ENCODE measurements around the gene SPAST. TPM values are rescaled to one million over a fixed set of nuclear protein-coding genes. Genes with fewer than 3 reads are reported as not detected.
"Not testable (repeated sequence)": the region's sequence is repeated elsewhere in the genome, so short reads cannot be mapped to it uniquely, and the experiment has no call there.

The SPAST gene
- 10 to 100 TPM; 16.0 to 16.7 TPM for total RNA-seq
- 10 to 100 TPM; 21.4 to 25.7 (median 24.7) TPM for polyA plus RNA-seq (ENCODE audit: insufficient read length in 6 of 6)
- long read RNA-seq, donor 1, full-length matches to known transcripts, result 3 of 3 reads
- long read RNA-seq, donor 1, partial matches to known transcripts, result 0 of 3 reads
- long read RNA-seq, donor 1, other reads (novel, unspliced or antisense), result 0 of 3 reads
- long read RNA-seq, donor 2, full-length matches to known transcripts, result 4 of 4 reads
- long read RNA-seq, donor 2, partial matches to known transcripts, result 0 of 4 reads
- long read RNA-seq, donor 2, other reads (novel, unspliced or antisense), result 0 of 4 reads
- long read RNA-seq, donor 3, full-length matches to known transcripts, result 2 of 2 reads
- long read RNA-seq, donor 3, partial matches to known transcripts, result 0 of 2 reads
- long read RNA-seq, donor 3, other reads (novel, unspliced or antisense), result 0 of 2 reads
- long read RNA-seq, donor 4, full-length matches to known transcripts, result 1 of 2 reads
- long read RNA-seq, donor 4, partial matches to known transcripts, result 0 of 2 reads
- long read RNA-seq, donor 4, other reads (novel, unspliced or antisense), result 1 of 2 reads
- long read RNA-seq, donor 5, result 0 reads
- long read RNA-seq, donor 6, full-length matches to known transcripts, result 1 of 1 reads
- long read RNA-seq, donor 6, partial matches to known transcripts, result 0 of 1 reads
- long read RNA-seq, donor 6, other reads (novel, unspliced or antisense), result 0 of 1 reads
- long read RNA-seq, donor 7, full-length matches to known transcripts, result 2 of 2 reads
- long read RNA-seq, donor 7, partial matches to known transcripts, result 0 of 2 reads
- long read RNA-seq, donor 7, other reads (novel, unspliced or antisense), result 0 of 2 reads
- long read RNA-seq, donor 8, partial matches to known transcripts, result 0 of 2 reads
- long read RNA-seq, donor 8, other reads (novel, unspliced or antisense), result 0 of 2 reads
- long read RNA-seq, donor 9, result 0 reads
- long read RNA-seq, donor 10, partial matches to known transcripts, result 2 of 2 reads
- long read RNA-seq, donor 10, other reads (novel, unspliced or antisense), result 0 of 2 reads
- long read RNA-seq, donor 11, full-length matches to known transcripts, result 6 of 6 reads
- long read RNA-seq, donor 11, partial matches to known transcripts, result 0 of 6 reads
- long read RNA-seq, donor 11, other reads (novel, unspliced or antisense), result 0 of 6 reads
- long read RNA-seq, donor 12, result 0 reads

DNA sequence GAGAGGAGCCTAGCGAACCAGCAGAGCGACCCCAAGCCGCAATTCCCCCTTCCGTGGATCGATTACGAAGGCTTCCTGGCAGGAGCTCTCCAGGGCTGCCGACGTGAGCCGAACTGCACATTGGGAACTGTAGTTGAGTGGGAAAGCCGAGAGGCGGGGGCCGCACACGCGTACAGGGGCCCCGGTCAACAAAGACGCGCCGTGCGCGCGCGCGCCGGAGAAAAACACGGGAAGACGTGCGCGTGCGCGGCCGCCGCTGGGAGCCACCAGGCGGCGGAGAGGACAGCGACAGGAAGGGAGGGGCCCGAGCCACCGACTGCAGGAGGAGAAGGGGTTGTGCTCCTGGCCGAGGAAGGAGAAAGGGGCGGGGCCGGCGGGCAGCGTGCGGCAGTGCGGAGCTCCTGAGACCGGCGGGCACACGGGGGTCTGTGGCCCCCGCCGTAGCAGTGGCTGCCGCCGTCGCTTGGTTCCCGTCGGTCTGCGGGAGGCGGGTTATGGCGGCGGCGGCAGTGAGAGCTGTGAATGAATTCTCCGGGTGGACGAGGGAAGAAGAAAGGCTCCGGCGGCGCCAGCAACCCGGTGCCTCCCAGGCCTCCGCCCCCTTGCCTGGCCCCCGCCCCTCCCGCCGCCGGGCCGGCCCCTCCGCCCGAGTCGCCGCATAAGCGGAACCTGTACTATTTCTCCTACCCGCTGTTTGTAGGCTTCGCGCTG is at the start of gene SPAST:
TSS of gene SPAST (plus strand) at position 247 of the 711 bp plus-strand sequence. CDS start at position 523, 276 bp downstream.
- peak within 1 kb of the TSS; percentile 91 to 96 for H3K27ac ChIP-seq
- no peaks in the 10 kb centered on the region for H3K27me3 ChIP-seq
- H3K4me3 ChIP-seq, result peak within 1 kb of the TSS; percentile 63 to 95
- TF ChIP-seq CTCF (IDR thresholded peaks at IDR 0.05), result peak; percentile 37 to 75
- intact Hi-C loops (cut with DNase I), result no loop called here
- DNase-seq (peak; percentile 98 to 100 (median 98)), ATAC-seq (peak; percentile 97)
- peaks cover 8 to 33% of the 10 kb centered on the region in 2 donors for H3K4me1 ChIP-seq
- no peaks in the 10 kb centered on the region for H3K9me3 ChIP-seq
- H3K36me3 ChIP-seq, result peaks cover 0 to 10% of the 10 kb centered on the region in 2 donors

GRCh38 chr2:32018789-32019482 is 44.4 kb upstream of the SPAST start:
- intact Hi-C loops (cut with DNase I); H3K4me3 ChIP-seq; H3K4me1 ChIP-seq; DNase-seq; H3K27ac ChIP-seq; H3K27me3 ChIP-seq; H3K9me3 ChIP-seq; ATAC-seq: not testable (repeated sequence)
- peaks cover 0 to 42% of the 10 kb centered on the region in 2 donors for H3K36me3 ChIP-seq

DNA sequence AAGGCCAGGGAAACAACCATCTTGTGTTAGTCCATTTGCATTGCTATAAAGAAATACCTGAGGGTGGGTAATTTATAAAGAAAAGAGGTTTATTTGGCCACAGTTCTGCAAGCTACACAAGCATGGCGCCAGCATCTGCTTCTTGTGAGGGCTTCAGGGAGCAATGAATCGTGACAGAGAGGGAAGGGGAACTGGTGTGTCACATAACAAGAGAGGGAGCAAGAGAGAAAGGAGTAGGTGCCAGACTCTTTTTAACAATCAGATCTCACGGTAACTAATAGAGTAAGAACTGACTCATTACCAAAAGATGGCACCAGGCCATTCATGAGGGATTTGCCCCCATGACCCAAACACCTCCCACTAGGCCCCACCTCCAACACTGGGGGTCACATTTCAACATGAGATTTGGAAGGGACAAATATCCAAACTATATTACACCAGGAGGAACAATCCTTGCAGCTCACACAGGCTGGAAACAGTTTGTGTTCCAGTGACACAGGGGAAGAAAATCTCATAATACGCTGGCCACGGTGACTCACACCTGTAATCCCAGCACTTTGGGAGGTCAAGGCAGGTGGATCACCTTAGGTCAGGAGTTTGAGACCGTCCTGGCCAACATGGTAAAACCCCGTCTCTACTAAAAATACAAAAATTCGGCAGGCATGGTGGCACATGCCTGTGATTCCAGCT is 29.0 kb upstream of the SPAST start:
- DNase-seq; H3K27me3 ChIP-seq; ATAC-seq; H3K9me3 ChIP-seq; H3K27ac ChIP-seq; H3K4me1 ChIP-seq; intact Hi-C loops (cut with DNase I); H3K4me3 ChIP-seq: not testable (repeated sequence)
- peaks cover 0 to 34% of the 10 kb centered on the region in 2 donors for H3K36me3 ChIP-seq

- intact Hi-C loops (cut with DNase I), result no loop called here
- Histone ChIP-seq H3K4me3 (peak within 1 kb of the TSS; percentile 81 to 92), H3K27ac (peak within 1 kb of the TSS; percentile 83 to 90), H3K36me3 (peaks cover 0 to 8% of the 10 kb centered on the region in 2 donors), H3K4me1 (peaks cover 5 to 10% of the 10 kb centered on the region in 2 donors), H3K9me3 (no peaks in the 10 kb centered on the region), H3K27me3 (no peaks in the 10 kb centered on the region)
- ATAC-seq (peak; percentile 98), DNase-seq (peak; percentile 91 to 99 (median 95))
- TF ChIP-seq CTCF (IDR thresholded peaks at IDR 0.05), result no peak
Measured at GRCh38 chr2:32039447-32040219, 23.7 kb upstream of the SPAST start, which contains the start of gene DPY30. Gene DPY30 (minus strand): TSS chr2:32039805. CDS start chr2:32039456, 349 bp downstream.

Measured in left lung (tissue), 14 donors.